GM12872 (cell line): Measurements from ENCODE around the gene DFFB.

Source experiments
- TF ChIP-seq, protein P1 (sequence below): IDR thresholded peaks from 3 replicates; pipeline ENCODE4 v1.5.1; 2011; ENCODE audit warnings: low read depth, mild to moderate bottlenecking, low read length, moderate library complexity; ENCODE audit not compliant: insufficient read depth

DFFB gene

GRCh38 chr1:3836421-3836820 is 20.9 kb upstream of the DFFB start:
- TF ChIP-seq, protein P1, sequence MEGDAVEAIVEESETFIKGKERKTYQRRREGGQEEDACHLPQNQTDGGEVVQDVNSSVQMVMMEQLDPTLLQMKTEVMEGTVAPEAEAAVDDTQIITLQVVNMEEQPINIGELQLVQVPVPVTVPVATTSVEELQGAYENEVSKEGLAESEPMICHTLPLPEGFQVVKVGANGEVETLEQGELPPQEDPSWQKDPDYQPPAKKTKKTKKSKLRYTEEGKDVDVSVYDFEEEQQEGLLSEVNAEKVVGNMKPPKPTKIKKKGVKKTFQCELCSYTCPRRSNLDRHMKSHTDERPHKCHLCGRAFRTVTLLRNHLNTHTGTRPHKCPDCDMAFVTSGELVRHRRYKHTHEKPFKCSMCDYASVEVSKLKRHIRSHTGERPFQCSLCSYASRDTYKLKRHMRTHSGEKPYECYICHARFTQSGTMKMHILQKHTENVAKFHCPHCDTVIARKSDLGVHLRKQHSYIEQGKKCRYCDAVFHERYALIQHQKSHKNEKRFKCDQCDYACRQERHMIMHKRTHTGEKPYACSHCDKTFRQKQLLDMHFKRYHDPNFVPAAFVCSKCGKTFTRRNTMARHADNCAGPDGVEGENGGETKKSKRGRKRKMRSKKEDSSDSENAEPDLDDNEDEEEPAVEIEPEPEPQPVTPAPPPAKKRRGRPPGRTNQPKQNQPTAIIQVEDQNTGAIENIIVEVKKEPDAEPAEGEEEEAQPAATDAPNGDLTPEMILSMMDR = no peak

DNA sequence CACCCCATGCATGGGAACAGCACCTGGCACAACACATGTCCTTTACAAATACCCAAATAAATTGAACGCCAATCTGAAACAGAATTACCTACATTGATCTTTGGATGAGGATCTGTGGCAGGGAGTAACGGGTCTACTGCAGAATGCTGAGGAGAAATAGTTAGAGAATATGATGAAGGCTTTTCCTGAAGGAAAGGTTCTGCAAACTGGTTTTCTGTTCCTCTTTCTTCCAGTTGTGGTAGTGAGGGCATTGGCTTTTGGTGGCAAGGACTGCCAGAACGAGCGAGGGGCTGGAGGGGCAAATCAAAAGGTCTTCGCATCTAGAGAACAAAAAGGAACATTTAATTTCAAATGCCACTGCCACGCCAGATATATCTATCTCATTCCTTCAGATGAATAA is 20.1 kb upstream of the DFFB start:
- TF ChIP-seq, protein P1 = no peak

GRCh38 chr1:3837685-3838084 is 19.6 kb upstream of the DFFB start:
- TF ChIP-seq, protein P1 = no peak

DNA sequence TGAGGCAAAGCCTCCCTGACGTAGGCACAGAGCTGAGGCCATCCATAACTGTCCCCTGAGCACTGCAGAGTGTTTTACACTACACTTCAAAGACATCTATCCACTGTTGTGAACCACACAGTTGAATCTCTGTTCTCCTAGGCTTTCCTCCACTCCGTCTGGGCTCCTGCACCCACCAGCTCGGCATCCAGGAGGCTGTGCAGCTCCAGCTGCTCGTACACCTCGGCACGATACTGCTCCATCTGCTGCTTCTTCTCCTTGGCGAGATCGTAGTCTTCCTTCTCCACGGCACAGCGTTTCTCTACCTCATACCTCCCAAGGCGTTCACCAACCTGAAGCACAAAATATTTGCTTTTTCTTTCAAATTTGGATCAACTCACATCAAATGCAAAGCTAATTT is 18.5 kb upstream of the DFFB start:
- TF ChIP-seq, protein P1 = no peak

- TF ChIP-seq, protein P1 = no peak
These were observed 15.8 kb upstream of the DFFB start for GRCh38 chr1:3841491-3841890.

GRCh38 chr1:3842912-3843311 is 14.4 kb upstream of the DFFB start:
- TF ChIP-seq, protein P1 = no peak

DNA sequence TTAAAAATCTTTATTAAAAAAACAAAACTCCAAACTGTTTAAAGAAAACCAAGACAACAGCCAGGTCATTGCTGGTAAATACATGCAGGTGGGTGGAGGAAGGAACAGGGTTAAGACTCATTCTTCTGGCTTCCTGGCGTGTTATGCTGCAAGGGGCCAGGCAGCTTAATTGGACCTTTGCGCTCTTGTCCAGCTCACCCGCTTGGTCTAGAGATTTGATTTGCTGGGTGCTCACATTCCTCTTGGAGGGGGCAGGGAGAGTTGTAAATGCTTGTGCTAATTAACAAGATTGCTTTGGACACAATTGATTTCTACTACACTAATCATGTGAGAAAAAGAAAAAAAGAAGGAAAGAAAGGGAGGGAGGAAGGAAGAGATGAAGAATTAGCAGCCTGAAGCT is 10.7 kb upstream of the DFFB start:
- TF ChIP-seq, protein P1 = no peak

DNA sequence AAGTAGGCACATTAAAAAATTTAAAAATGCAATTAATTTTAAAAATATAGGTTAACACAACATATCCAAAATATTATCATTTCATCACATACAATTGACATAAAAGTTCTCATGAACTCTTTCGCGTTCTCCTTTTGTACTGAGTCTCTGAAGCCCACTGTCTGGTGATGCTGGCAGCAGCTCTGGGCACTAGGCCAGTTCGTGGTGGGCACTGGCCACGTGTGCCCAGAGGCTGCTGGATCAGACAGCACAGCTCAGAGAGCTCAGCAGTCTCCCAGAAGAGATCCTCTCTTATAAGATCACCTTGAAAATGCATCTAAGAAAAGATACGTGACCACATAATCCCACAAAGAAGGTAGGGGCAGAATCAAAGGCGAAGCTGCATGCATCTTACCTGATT is 10.2 kb upstream of the DFFB start:
- TF ChIP-seq, protein P1 = no peak
